Astrocyte (in vitro differentiated cells and primary cell): ENCODE data around the gene PLPP3. TPM values are rescaled to one million over a fixed set of nuclear protein-coding genes. Genes with fewer than 3 reads are reported as not detected.

Experiments used
- DNase-seq: peaks from one replicate; pipeline ENCODE4 v3.0.0-alpha.2; 2010; ENCODE audit warnings: low read depth
- FAIRE-seq: peaks from 2 replicates; lab custom pipeline; 2011; peaks lifted over from hg19 to GRCh38; lab: Jason Lieb, UNC
- H2AFZ ChIP-seq: 2 replicates; pipeline ENCODE4 v1.6.0; 2012; ENCODE audit warnings: low read depth, low read length, inconsistent platforms
- H3K27ac ChIP-seq: 2 replicates; pipeline ENCODE4 v1.5.1; 2011; ENCODE audit warnings: low read depth, low read length, inconsistent platforms
- H3K27me3 ChIP-seq: 2 replicates; pipeline ENCODE4 v1.6.0; 2011; ENCODE audit warnings: low read length, inconsistent platforms; ENCODE audit not compliant: insufficient read depth
- H3K36me3 ChIP-seq: 2 replicates; pipeline ENCODE4 v1.5.1; 2011; ENCODE audit warnings: low read length, inconsistent platforms; ENCODE audit not compliant: insufficient read depth
- H3K4me1 ChIP-seq: 2 replicates; pipeline ENCODE4 v1.5.1; 2011; ENCODE audit warnings: low read length, inconsistent platforms; ENCODE audit not compliant: insufficient read depth
- H3K4me2 ChIP-seq: 2 replicates; pipeline ENCODE4 v1.6.0; 2012; ENCODE audit warnings: low read length, inconsistent platforms
- H3K4me3 ChIP-seq: 2 replicates; pipeline ENCODE4 v1.5.1; 2011; ENCODE audit warnings: low read depth, mild to moderate bottlenecking, low read length, inconsistent platforms; ENCODE audit not compliant: insufficient read depth
- H3K79me2 ChIP-seq: 2 replicates; pipeline ENCODE4 v1.6.0; 2012; ENCODE audit warnings: mild to moderate bottlenecking, low read length, inconsistent platforms; ENCODE audit not compliant: insufficient read depth
- H3K9ac ChIP-seq: 2 replicates; pipeline ENCODE4 v1.6.0; 2012; ENCODE audit warnings: mild to moderate bottlenecking, low read length, inconsistent platforms
- H3K9me3 ChIP-seq: 2 replicates; pipeline ENCODE4 v1.5.1; 2012; ENCODE audit warnings: low read depth, mild to moderate bottlenecking, low read length, inconsistent platforms; ENCODE audit not compliant: insufficient read depth
- H4K20me1 ChIP-seq: 2 replicates; pipeline ENCODE4 v1.6.0; 2012; ENCODE audit warnings: low read length, inconsistent platforms; ENCODE audit not compliant: insufficient read depth
- H3K27ac Mint-ChIP-seq: one replicate; pipeline ENCODE4 v1.8.0; 2021; ENCODE audit warnings: mild to moderate bottlenecking, mixed read lengths; ENCODE audit not compliant: unreplicated experiment
- H3K27me3 Mint-ChIP-seq: one replicate; pipeline ENCODE4 v1.8.0; 2021; ENCODE audit warnings: low read depth, mixed read lengths; ENCODE audit not compliant: unreplicated experiment
- H3K36me3 Mint-ChIP-seq: one replicate; pipeline ENCODE4 v1.8.0; 2021; ENCODE audit warnings: low read depth, mixed read lengths; ENCODE audit not compliant: unreplicated experiment
- H3K4me1 Mint-ChIP-seq: one replicate; pipeline ENCODE4 v1.8.0; 2021; ENCODE audit warnings: low read depth, mixed read lengths; ENCODE audit not compliant: unreplicated experiment
- H3K4me3 Mint-ChIP-seq: one replicate; pipeline ENCODE4 v1.8.0; 2021; ENCODE audit warnings: mild to moderate bottlenecking, moderate library complexity, mixed read lengths; ENCODE audit not compliant: unreplicated experiment
- H3K9me3 Mint-ChIP-seq: one replicate; pipeline ENCODE4 v1.8.0; 2021; ENCODE audit warnings: mild to moderate bottlenecking, mixed read lengths; ENCODE audit not compliant: unreplicated experiment
- EZH2 ChIP-seq: IDR thresholded peaks from 2 replicates; pipeline ENCODE4 v1.6.1; 2012; ENCODE audit warnings: mild to moderate bottlenecking, low read length, inconsistent platforms; ENCODE audit not compliant: insufficient read depth
- total RNA-seq: library from RNA; stranded (reverse); gene quantifications from 2 replicates; pipeline ENCODE4 v1.2.1, GENCODE V29; 2021
- TF ChIP-seq, protein P1 (sequence below): IDR thresholded peaks from 2 replicates; pipeline ENCODE4 v1.5.1; 2011; ENCODE audit warnings: low read depth, mild to moderate bottlenecking, inconsistent platforms, low read length, moderate library complexity; ENCODE audit not compliant: insufficient read depth

The PLPP3 gene
- total RNA-seq, 1 donor from 2014 or later = 2.2 TPM

GRCh38 chr1:56566994-56567393 lies 12.4 kb downstream of the PLPP3 start:
- no peaks in the 10 kb centered on the region for H3K9me3 ChIP-seq
- DNase-seq (peak; percentile 25), FAIRE-seq (no peak)
- H3K27me3 ChIP-seq = no peaks in the 10 kb centered on the region
- Mint-ChIP-seq H3K4me3 (no peak overlapping the region), H3K36me3 (no peaks in the 10 kb centered on the region), H3K4me1 (peaks cover 10% of the 10 kb centered on the region), H3K27ac (no peak overlapping the region), H3K9me3 (no peaks in the 10 kb centered on the region), H3K27me3 (peaks cover 2% of the 10 kb centered on the region)
- H3K36me3 ChIP-seq = no peaks in the 10 kb centered on the region
- TF ChIP-seq, protein P1, sequence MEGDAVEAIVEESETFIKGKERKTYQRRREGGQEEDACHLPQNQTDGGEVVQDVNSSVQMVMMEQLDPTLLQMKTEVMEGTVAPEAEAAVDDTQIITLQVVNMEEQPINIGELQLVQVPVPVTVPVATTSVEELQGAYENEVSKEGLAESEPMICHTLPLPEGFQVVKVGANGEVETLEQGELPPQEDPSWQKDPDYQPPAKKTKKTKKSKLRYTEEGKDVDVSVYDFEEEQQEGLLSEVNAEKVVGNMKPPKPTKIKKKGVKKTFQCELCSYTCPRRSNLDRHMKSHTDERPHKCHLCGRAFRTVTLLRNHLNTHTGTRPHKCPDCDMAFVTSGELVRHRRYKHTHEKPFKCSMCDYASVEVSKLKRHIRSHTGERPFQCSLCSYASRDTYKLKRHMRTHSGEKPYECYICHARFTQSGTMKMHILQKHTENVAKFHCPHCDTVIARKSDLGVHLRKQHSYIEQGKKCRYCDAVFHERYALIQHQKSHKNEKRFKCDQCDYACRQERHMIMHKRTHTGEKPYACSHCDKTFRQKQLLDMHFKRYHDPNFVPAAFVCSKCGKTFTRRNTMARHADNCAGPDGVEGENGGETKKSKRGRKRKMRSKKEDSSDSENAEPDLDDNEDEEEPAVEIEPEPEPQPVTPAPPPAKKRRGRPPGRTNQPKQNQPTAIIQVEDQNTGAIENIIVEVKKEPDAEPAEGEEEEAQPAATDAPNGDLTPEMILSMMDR = no peak
- no peak for TF ChIP-seq EZH2
- H3K9ac ChIP-seq = no peak overlapping the region
- H3K4me1 ChIP-seq = no peaks in the 10 kb centered on the region
- H3K4me2 ChIP-seq = peak overlapping the region; percentile 11
- no peak overlapping the region for H3K27ac ChIP-seq
- H3K4me3 ChIP-seq = no peak overlapping the region
- peaks cover 39% of the 10 kb centered on the region for H3K79me2 ChIP-seq
- peaks cover 32% of the 10 kb centered on the region for H4K20me1 ChIP-seq
- no peak overlapping the region for H2AFZ ChIP-seq

- Histone ChIP-seq H3K9me3 (no peaks in the 10 kb centered on the region), H3K9ac (no peak overlapping the region), H2AFZ (no peak overlapping the region), H3K4me2 (no peak overlapping the region), H3K4me1 (no peaks in the 10 kb centered on the region), H3K27ac (no peak overlapping the region), H3K4me3 (no peak overlapping the region), H4K20me1 (peaks cover 31% of the 10 kb centered on the region), H3K27me3 (no peaks in the 10 kb centered on the region), H3K79me2 (peaks cover 36% of the 10 kb centered on the region), H3K36me3 (no peaks in the 10 kb centered on the region)
- FAIRE-seq (no peak), DNase-seq (no peak)
- Mint-ChIP-seq H3K36me3 (no peaks in the 10 kb centered on the region), H3K9me3 (no peaks in the 10 kb centered on the region), H3K27ac (no peak overlapping the region), H3K4me3 (no peak overlapping the region), H3K4me1 (peaks cover 10% of the 10 kb centered on the region), H3K27me3 (peaks cover 2% of the 10 kb centered on the region)
- no peak for TF ChIP-seq EZH2
- TF ChIP-seq, protein P1 = no peak
Measured at GRCh38 chr1:56566061-56566744, 13.2 kb downstream of the PLPP3 start.

- no peak overlapping the region for H3K4me2 ChIP-seq
- no peak overlapping the region for H3K4me3 ChIP-seq
- no peaks in the 10 kb centered on the region for H3K36me3 Mint-ChIP-seq
- H3K27me3 Mint-ChIP-seq = peaks cover 2% of the 10 kb centered on the region
- H3K27ac Mint-ChIP-seq = no peak overlapping the region
- no peaks in the 10 kb centered on the region for H3K36me3 ChIP-seq
- H3K9ac ChIP-seq = no peak overlapping the region
- H3K79me2 ChIP-seq = peaks cover 23% of the 10 kb centered on the region
- no peak for FAIRE-seq
- no peaks in the 10 kb centered on the region for H3K9me3 Mint-ChIP-seq
- no peak overlapping the region for H2AFZ ChIP-seq
- no peak for DNase-seq
- TF ChIP-seq, protein P1 = no peak
- no peak for TF ChIP-seq EZH2
- no peaks in the 10 kb centered on the region for H3K9me3 ChIP-seq
- H3K4me3 Mint-ChIP-seq = no peak overlapping the region
- peaks cover 10% of the 10 kb centered on the region for H3K4me1 Mint-ChIP-seq
- peaks cover 26% of the 10 kb centered on the region for H4K20me1 ChIP-seq
- no peak overlapping the region for H3K27ac ChIP-seq
- H3K4me1 ChIP-seq = no peaks in the 10 kb centered on the region
- no peaks in the 10 kb centered on the region for H3K27me3 ChIP-seq
Measured at GRCh38 chr1:56564615-56565014, 14.7 kb downstream of the PLPP3 start.
